Glomerular endothelial cell (primary cell): ENCODE results near the gene KLF17. TPM values are rescaled to one million over a fixed set of nuclear protein-coding genes. Genes with fewer than 3 reads are reported as not detected.

Experiments used
- DNase-seq: peaks from one replicate; pipeline ENCODE4 v3.0.0-alpha.2; 2011; ENCODE audit warnings: low read depth, low spot score; ENCODE audit errors: extremely low read depth
- total RNA-seq: library from RNA; depleted of rRNA; stranded (reverse); fragments of >200 nt; gene quantifications from 2 replicates; pipeline ENCODE4 v1.2.3, GENCODE V29; 2015

The KLF17 gene
- total RNA-seq, result not detected in 2 replicates

DNA sequence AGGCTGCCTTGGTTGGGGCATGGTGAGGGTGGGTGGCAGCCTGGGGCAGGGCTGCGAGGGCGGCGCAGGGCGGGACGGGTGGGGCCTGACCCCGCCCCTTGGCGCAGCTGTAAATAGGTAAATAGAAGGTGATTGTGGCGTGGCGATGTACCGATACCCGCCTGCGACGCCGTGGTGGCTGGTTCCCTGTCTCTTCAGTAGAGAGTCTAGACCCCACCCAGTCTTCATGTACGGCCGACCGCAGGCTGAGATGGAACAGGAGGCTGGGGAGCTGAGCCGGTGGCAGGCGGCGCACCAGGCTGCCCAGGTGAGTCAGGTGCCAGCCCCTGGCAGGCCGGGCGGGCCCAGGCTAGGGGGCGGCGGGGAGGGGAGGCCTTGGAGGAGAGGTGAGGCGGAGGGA lies at the start of gene KLF17:
KLF17 (plus strand) TSS at position 140 of the 400 bp plus-strand sequence; CDS start at position 227, 87 bp downstream.
- DNase-seq, result no peak

GRCh38 chr1:44071461-44071860 lies 47.2 kb upstream of the KLF17 start:
- no peak for DNase-seq

DNA sequence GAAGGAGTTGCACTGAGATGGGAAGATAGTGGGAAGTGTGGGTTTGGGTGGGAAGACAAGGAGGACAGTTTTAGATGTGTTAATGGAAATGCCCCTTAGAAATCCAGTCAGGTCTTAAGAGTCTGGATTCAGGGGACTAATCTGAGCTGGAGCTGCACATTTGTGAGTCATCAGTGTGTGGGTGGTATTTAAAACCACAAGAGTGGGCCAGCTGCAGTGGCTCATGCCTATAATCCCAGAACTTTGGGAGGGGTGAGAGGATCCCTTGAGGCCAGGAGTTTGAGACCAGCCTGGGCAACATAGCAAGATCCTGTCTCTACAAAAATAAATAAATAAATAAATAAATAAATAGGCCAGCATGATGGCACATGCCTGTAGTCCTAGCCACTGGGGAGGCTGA lies 46.4 kb upstream of the KLF17 start:
- no peak for DNase-seq

DNA sequence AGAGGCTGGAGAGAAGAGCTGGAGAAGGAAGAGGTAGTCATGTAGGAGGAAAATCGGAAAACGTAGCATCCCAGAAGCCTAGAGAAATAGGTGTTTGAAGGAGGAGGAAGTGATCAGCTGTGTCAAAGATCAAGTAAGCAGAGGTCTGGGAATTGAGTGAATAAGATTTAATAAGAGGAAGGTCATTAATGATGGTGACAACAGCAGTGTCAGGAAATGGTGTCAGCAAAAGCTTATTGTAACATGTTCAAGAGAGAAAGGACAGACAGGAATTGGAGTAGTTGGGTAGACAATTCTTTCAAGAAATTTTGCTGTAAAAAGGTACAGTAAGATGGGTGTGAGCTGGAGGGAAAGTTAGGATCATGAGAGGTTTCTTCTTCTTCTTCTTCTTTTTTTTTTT lies 45.8 kb upstream of the KLF17 start:
- no peak for DNase-seq

DNA sequence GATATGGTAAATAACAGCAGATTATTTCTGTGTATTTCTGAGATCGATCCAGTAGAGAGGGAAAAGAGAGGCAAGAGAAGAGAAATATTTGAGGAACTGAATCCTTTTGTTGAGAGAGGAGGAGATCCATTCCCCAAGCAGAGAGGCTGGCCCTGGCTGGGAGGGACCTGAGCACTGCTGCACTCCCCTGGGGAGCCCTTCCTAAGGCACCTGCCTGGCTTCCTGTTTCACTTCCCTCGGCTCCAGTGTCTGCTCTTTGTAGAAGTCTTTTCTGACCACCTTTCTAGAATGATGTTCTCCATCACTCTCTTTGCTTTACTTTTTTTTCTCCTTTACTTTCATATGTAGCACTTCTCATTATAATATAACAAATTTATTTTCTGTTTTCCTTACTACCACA lies 45.1 kb upstream of the KLF17 start:
- DNase-seq, result no peak

GRCh38 chr1:44074415-44074814 lies 44.2 kb upstream of the KLF17 start:
- DNase-seq, result no peak

GRCh38 chr1:44076066-44076465 lies 42.6 kb upstream of the KLF17 start:
- DNase-seq, result no peak

GRCh38 chr1:44077421-44077820 lies 41.2 kb upstream of the KLF17 start:
- DNase-seq, result no peak

DNA sequence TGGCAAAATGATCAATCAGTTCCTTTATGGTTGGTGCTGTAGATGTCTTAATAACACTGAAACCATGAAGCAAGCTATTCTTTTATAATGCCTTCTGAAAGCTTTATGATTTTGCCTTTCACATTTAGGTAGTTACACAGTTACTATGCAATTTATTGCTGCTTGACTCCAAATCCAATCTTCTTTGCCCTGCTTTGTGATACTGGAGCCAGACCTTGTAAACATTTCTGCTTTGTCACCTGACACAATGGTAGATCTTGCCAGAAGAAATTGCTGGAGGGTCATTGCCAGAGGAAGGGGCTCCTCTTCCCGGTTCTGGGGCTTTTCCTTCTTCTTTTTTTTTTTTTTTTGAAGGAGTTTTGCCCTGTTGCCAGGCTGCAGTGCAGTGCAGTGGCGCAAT lies 40.5 kb upstream of the KLF17 start:
- no peak for DNase-seq

GRCh38 chr1:44079566-44079965 lies 39.1 kb upstream of the KLF17 start:
- no peak for DNase-seq

DNA sequence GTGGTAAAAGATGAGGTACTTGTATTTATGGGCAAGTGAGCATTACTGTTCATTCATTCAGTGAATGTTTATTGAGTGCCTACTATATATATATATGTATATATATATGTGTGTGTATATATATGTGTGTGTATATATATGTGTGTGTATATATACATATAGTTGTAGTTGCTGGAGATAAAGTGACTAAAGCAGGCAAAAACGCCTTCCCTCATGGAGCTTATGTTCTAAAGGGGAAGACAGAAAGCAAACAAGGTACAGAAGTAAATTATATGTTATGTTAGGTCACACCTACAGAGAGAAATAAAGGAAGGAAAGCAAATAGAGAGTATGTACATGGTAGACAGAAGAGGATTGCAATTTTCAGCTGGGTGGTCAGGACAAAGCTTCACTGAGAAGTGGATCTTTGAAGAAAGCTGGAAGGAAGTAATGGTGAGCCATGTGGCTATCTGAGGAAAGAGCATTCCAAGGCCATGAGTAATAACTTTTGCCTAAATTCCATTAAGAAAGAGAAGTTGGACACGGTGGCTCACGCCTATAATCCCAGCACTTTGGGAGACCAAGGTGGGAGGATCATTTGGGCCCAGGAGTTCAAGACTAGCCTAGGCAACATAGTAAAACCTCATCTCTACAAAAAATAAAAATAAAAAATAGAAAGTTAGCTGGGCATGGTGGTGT lies 33.5 kb upstream of the KLF17 start:
- peak; percentile 12 for DNase-seq

GRCh38 chr1:44086692-44087474 lies 31.7 kb upstream of the KLF17 start:
- no peak for DNase-seq

DNA sequence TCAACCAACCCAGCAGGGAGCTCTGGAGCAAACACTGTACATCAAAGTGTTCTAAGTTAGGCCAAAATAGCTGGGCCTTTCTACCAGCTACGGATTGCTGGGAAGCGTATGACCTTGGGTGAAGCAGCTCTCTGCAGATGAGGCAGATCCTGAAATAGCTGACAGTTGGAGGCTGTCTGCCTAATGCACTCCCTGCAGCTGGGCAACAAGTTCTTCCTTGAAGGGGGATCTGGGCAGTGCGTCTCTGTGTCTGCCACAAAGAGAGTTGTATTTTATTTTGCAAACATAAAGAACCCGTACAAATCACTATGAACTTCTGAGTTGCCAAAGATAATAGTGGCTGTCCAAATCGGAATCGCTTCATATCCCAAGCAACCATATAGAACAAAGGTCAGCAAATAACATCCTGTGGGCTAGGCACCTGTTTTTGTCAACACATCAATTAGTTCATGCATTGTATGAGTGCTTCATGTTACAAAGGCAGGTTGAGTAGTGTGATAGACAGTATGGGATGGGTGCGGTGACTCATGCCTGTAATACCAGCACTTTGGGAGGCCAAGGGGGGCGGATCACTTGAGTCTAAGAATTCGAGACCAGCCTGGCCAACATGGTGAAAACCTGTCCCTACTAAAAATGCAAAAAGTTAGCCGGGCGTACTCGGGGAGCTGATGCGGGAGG lies 29.1 kb upstream of the KLF17 start:
- DNase-seq, result no peak

DNA sequence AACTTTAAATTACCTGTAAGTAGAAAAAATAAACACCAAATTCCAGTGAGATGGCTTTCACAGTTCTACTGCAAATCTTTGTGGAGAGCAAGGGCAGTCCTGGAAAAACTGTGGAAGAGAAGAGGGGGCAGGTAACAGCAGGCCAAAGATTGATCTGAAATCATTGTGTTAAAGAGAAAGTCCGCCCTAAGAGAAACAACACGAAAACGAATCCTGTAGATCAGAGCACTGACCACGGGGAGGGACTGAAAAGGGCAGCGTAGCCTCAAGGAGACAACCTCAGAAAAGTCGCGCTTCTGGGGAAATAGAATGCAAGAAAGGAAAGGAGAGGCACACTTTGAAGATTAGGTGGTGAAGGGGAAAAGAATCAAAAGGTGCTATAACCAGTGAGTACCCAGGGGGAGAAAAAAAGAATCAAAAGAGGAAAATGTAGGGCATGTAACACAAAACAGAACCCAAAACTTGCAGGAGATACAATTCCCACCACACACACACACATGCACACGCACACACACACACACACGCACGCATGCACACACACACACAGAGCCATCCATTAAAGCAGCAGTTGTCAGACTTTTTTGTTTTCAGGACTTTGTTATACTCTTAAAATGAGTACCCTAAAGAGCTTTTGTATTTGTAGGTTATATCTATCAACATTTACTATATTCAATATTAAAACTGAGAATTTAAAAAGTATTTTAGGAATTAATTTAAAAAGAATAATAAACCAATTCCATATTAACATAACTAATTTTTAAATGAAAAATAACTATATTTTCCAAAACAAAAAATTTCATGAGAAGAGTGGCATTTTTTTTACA lies 28.0 kb upstream of the KLF17 start:
- no peak for DNase-seq

DNA sequence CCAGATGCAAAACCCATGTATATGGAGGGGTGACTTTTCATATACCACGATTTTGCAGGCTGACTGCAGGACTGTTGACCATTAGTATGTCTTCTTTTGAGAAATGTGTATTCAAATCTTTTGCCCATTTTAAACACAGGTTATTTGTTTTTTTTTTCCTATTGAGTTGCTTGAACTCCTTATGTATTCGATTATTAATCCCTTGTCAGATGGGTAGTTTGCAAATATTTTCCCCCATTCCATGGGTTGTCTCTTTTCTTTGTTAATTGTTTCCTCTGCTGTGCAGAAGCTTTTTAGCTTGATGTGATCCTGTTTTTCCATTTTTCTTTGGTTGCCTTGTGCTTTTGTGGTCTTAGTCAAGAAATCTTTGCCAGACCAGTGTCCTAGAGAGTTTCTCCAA lies 24.6 kb upstream of the KLF17 start:
- DNase-seq, result no peak

GRCh38 chr1:44100183-44100868 lies 18.3 kb upstream of the KLF17 start:
- no peak for DNase-seq

GRCh38 chr1:44101328-44101727 lies 17.3 kb upstream of the KLF17 start:
- DNase-seq, result no peak

DNA sequence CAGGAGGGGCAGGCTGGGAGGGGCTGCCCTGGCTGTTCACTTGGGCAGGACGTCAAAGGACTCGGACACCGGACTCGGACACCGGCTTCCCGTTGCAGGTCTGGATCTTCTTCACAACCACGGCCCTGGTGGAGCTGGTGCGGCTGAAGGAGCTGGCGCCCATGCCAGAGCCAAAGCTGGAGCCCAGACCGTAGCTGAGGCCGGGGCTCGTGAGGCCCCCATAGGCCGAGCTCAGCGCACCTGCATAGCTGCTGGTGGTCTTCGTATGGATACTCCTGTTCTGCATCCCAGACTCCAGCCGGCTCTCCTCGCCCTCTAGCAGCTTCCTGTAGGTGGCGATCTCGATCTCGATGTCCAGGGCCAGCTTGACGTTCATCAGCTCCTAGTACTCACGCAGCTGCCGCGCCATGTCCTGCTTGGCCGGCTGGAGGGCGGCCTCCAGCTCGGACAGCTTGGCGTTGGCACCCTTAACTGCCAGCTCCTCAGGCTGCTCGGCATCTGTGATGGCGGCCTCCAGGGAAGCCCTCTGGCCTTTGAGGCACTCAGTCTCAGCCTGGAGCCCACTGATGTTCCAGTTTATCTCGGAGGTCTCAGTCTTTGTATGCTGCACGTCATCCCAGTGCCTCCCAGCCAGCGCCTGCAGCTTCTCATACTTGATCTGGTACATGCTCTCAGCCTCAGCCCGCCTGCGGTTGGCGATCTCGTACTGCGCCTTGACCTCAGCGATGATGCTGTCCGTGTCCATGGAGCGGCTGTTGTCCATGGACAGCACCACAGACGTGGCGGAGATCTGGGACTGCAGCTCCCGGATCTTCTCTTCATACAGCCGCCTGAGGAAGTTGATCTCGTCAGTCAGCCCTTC lies 15.1 kb upstream of the KLF17 start:
- no peak for DNase-seq

GRCh38 chr1:44105810-44106209 lies 12.8 kb upstream of the KLF17 start:
- DNase-seq, result no peak
